HCT116 (cell line): Measurements from ENCODE around the gene APBA2.

Source experiments
- ELF1 ChIP-seq: IDR thresholded peaks from 2 replicates; pipeline ENCODE4 v1.6.1; 2012; ENCODE audit warnings: low read depth, borderline replicate concordance
- EZH2 ChIP-seq: fragments of 200-600 bp; sonication (generic); IDR thresholded peaks from 2 replicates; pipeline ENCODE4 v1.6.1; 2017; ENCODE audit warnings: antibody characterized with exemption, mixed run types
- FOSL1 ChIP-seq: IDR thresholded peaks from 2 replicates; pipeline ENCODE4 v1.6.1; 2012; ENCODE audit warnings: low read depth
- JUND ChIP-seq: IDR thresholded peaks from 2 replicates; pipeline ENCODE4 v1.6.1; 2012
- POLR2A ChIP-seq: IDR thresholded peaks from 2 replicates; pipeline ENCODE4 v1.7.0; 2011; ENCODE audit warnings: borderline replicate concordance; ENCODE audit not compliant: insufficient read depth, insufficient read length; ENCODE audit errors: extremely low read depth
- POLR2AphosphoS5 ChIP-seq: IDR thresholded peaks from 2 replicates; pipeline ENCODE4 v1.6.1; 2011; ENCODE audit warnings: mild to moderate bottlenecking, low read depth, low read length, moderate library complexity
- RAD21 ChIP-seq: IDR thresholded peaks from 2 replicates; pipeline ENCODE4 v1.6.1; 2012; ENCODE audit warnings: low read depth, mild to moderate bottlenecking
- SRF ChIP-seq: IDR thresholded peaks from 2 replicates; pipeline ENCODE4 v1.6.1; 2012; ENCODE audit warnings: low read depth
- ZFX ChIP-seq: fragments of 450-650 bp; IDR thresholded peaks from 2 replicates; pipeline ENCODE4 v1.6.1; 2017
- TF ChIP-seq, protein P1 (sequence below), 3 experiments: fragments of 200-600 bp in 1 of 3; sonication (generic) in 1 of 3; IDR thresholded peaks in 2 of 3; conservative IDR thresholded peaks in 1 of 3; 2 replicates each; pipeline ENCODE4 v1.5.1; 2012 to 2017; ENCODE audit warnings: low read depth in 2 of 3, low read length in 2 of 3, antibody characterized with exemption in 1 of 3, borderline replicate concordance in 1 of 3, control low read depth in 1 of 3, mild to moderate bottlenecking in 1 of 3, mixed read lengths in 1 of 3, mixed run types in 1 of 3, moderate library complexity in 1 of 3; ENCODE audit not compliant: insufficient read depth in 1 of 3
- TF ChIP-seq, protein P2 (sequence below): IDR thresholded peaks from 2 replicates; pipeline ENCODE4 v1.6.1; 2012
- TF ChIP-seq, protein P3 (sequence below): IDR thresholded peaks from 2 replicates; pipeline ENCODE4 v1.6.1; 2012; ENCODE audit warnings: low read depth

DNA sequence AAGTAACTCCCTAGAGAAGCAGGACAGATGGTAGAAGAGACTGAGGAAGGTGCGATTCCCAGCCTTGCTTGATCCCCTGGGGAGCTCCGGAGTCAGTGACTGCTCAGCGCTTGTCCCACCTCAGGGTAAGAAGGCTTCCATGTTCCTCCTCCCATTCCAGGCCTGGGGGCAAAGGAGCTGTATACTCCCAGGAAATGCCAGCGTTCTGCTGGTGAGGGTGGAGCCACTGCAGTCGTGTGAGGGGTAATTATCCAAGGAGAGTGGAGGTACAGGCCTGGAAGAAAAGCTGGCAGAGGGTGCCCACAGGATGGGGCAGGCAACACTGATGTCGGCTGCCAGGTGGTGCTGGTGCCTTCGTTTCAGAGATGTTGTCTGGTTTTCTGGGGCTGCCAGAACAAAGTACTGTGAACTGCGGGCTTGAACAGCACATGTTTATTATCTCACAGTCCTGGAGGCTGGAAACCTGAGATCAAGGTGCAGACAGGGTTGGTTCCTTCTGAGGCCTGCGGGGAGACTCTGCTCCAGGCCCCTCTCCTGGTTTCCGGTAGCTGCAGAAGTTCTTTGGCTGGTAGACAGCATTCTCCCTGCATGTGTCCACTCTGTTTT lies 12.1 kb upstream of the APBA2 start:
- TF ChIP-seq JUND (no peak), POLR2A (no peak), ELF1 (no peak), POLR2AphosphoS5 (no peak), RAD21 (no peak), SRF (no peak), EZH2 (no peak), FOSL1 (no peak), ZFX (no peak)
- TF ChIP-seq, protein P1, sequence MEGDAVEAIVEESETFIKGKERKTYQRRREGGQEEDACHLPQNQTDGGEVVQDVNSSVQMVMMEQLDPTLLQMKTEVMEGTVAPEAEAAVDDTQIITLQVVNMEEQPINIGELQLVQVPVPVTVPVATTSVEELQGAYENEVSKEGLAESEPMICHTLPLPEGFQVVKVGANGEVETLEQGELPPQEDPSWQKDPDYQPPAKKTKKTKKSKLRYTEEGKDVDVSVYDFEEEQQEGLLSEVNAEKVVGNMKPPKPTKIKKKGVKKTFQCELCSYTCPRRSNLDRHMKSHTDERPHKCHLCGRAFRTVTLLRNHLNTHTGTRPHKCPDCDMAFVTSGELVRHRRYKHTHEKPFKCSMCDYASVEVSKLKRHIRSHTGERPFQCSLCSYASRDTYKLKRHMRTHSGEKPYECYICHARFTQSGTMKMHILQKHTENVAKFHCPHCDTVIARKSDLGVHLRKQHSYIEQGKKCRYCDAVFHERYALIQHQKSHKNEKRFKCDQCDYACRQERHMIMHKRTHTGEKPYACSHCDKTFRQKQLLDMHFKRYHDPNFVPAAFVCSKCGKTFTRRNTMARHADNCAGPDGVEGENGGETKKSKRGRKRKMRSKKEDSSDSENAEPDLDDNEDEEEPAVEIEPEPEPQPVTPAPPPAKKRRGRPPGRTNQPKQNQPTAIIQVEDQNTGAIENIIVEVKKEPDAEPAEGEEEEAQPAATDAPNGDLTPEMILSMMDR (IDR thresholded peaks at IDR 0.05 in 2 of 3, conservative IDR thresholded peaks at IDR 0.05 in 1 of 3; ENCODE audit: borderline replicate concordance in 1 of 3, insufficient read depth in 1 of 3, low read depth in 2 of 3, low read length in 2 of 3) = no peak
- TF ChIP-seq, protein P2, sequence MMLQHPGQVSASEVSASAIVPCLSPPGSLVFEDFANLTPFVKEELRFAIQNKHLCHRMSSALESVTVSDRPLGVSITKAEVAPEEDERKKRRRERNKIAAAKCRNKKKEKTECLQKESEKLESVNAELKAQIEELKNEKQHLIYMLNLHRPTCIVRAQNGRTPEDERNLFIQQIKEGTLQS = no peak
- TF ChIP-seq, protein P3, sequence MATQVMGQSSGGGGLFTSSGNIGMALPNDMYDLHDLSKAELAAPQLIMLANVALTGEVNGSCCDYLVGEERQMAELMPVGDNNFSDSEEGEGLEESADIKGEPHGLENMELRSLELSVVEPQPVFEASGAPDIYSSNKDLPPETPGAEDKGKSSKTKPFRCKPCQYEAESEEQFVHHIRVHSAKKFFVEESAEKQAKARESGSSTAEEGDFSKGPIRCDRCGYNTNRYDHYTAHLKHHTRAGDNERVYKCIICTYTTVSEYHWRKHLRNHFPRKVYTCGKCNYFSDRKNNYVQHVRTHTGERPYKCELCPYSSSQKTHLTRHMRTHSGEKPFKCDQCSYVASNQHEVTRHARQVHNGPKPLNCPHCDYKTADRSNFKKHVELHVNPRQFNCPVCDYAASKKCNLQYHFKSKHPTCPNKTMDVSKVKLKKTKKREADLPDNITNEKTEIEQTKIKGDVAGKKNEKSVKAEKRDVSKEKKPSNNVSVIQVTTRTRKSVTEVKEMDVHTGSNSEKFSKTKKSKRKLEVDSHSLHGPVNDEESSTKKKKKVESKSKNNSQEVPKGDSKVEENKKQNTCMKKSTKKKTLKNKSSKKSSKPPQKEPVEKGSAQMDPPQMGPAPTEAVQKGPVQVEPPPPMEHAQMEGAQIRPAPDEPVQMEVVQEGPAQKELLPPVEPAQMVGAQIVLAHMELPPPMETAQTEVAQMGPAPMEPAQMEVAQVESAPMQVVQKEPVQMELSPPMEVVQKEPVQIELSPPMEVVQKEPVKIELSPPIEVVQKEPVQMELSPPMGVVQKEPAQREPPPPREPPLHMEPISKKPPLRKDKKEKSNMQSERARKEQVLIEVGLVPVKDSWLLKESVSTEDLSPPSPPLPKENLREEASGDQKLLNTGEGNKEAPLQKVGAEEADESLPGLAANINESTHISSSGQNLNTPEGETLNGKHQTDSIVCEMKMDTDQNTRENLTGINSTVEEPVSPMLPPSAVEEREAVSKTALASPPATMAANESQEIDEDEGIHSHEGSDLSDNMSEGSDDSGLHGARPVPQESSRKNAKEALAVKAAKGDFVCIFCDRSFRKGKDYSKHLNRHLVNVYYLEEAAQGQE = no peak
